GM13977 (cell line): Measurements from ENCODE around the gene ARHGEF28.

Experiments
- DNase-seq: peaks from one replicate; pipeline ENCODE4 v3.0.0; 2012; ENCODE audit warnings: low spot score
- in situ Hi-C: fragments of 300-500 bp; cut with MboI; formaldehyde crosslinking; loops from one replicate; pipeline ENCODE4 v1.12.0; 2022; ENCODE audit warnings: low sequenced_read_pairs, low pct_unique_long_range_greater_than_20kb, mixed read lengths, inconsistent platforms; ENCODE audit not compliant: unreplicated experiment
- TF ChIP-seq, protein P1 (sequence below): IDR thresholded peaks from 2 replicates; pipeline ENCODE4 v1.5.1; 2012; ENCODE audit warnings: mild to moderate bottlenecking, control low read depth; ENCODE audit not compliant: insufficient read depth; ENCODE audit errors: extremely low read depth, missing control alignments

ARHGEF28 gene

DNA sequence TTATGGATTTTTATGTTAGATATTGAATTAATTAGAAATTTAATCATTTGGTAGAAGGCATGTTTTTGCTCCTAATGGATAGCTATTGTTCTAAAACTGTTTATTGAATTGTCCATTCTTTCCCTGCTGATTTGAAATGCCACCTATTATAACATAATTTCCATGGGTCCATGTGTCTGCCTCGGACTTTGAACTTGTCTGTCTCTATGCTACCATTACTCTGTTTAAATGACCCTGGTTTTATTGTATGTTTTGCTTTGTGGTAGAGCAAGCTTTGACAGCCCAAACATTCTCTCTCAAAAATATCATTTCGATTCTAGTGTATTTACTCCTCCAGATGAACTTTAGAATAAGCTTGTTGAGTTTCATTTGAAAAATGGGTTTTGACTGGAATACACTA lies 120.6 kb downstream of the ARHGEF28 start:
- in situ Hi-C loops, result no loop called here
- DNase-seq, result no peak
- TF ChIP-seq, protein P1, sequence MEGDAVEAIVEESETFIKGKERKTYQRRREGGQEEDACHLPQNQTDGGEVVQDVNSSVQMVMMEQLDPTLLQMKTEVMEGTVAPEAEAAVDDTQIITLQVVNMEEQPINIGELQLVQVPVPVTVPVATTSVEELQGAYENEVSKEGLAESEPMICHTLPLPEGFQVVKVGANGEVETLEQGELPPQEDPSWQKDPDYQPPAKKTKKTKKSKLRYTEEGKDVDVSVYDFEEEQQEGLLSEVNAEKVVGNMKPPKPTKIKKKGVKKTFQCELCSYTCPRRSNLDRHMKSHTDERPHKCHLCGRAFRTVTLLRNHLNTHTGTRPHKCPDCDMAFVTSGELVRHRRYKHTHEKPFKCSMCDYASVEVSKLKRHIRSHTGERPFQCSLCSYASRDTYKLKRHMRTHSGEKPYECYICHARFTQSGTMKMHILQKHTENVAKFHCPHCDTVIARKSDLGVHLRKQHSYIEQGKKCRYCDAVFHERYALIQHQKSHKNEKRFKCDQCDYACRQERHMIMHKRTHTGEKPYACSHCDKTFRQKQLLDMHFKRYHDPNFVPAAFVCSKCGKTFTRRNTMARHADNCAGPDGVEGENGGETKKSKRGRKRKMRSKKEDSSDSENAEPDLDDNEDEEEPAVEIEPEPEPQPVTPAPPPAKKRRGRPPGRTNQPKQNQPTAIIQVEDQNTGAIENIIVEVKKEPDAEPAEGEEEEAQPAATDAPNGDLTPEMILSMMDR, result no peak

DNA sequence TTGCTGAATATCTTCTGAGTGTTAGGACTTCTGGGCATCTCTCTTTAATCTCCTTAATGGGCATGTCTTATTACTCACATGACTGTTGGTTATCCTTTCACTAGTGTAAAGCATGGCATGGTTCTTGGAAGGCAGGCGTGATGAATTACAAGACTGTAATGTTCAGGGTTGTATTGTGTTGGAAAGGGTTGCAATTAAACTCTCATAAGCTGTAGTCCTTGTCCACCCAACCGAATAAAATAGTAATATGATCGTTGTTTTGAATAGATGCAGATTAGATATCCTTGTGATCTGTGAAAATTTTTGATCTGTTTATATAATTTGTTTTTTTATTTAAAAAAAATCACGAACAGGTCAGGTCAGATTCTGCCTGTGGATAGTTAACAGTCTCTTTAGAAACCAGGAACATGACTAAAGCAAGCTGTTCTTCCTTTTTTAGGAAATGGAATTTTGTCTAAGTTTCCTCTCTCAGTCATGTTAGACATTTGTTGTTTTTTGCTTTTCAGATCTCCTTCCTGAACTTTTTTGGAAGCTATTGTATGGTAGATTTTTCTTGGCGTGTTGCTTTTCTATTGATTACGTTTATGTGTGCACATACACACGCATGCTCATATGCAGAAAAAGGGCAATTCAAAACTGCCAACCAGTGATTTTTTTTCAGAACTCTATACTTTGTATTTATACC lies 121.8 kb downstream of the ARHGEF28 start:
- no peak for DNase-seq
- TF ChIP-seq, protein P1, result no peak
- in situ Hi-C loops, result no loop called here

DNA sequence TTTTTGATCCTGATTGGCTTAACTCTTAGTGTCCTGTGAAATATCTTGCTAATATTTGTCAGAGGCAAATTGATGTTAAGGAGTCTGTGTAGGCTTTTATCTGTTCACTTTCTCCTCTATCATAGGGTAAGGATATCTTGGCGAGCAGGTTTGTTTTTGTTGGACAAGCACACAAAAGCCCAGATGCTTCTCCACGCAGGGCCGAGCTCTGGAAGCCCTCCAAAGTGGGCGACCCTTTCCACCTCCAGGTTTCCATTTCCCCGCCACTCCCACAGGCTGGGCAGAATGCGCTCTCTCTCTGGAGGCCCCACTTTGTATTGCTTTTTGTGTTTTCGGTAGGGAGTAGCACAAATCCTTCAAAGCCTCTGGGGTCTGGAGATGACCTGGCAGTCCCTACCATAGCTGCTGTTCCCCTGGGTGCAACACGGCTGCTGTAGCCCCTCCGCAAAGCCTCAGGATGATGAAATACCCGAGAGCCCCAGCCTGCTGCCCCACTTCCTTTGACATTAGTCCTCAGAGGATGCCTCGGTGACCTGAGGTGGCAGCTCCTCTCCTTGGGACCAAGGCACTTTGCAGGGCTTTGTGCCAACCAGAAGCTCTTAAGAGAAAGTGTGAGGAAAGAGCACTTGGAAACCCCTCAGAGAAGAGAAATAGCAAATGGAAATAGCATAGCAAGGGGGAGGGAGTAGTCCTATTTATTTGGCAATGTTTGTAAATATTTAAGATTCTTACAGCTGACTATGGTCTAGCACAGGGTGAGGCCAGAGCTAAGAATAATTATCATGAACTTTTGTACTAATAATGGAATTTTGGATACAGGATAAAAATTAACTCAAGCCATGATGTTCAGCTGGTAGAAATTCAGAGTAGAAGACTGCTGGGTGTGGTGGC lies 122.8 kb downstream of the ARHGEF28 start:
- TF ChIP-seq, protein P1, result no peak
- in situ Hi-C loops, result no loop called here

DNA sequence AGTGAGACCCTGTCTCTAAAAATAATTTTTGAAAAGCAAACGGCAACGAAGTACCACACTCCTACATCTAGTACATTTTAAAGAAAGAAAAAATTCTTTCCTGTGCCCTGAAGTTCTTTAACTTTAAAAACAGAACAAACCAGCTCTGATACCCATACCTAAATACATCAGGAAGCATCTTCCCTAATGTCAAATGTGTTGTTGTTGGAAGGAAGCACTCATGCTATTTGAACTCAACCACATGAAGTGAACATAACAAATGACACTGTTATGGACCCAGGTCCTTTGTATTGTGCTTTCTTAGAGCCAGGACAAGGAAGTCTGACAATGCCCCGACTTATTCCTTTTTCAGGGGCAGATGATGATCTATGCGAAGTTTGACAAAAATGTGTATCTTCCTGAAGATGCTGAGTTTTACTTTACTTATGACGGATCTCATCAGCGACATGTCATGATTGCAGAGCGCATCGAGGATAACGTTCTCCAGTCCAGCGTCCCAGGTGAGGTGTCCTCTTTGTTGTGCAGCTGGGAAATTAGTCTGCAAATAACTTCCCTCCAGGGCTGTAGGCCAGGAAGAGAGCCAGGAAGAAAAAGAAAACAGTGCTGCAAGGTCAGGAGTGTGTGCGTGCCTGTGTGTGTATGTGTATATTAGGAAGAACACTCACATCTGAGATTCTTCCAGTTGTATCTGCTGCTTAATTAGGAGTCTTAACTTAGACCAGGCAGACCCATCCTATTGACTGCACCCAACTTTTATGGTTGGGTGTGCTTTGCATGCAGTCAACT lies 123.7 kb downstream of the ARHGEF28 start:
- DNase-seq, result no peak
- in situ Hi-C loops, result no loop called here
- TF ChIP-seq, protein P1, result no peak

More for the DNA sequence above, 122.8 kb downstream of the ARHGEF28 start:
- no peak for DNase-seq

DNA sequence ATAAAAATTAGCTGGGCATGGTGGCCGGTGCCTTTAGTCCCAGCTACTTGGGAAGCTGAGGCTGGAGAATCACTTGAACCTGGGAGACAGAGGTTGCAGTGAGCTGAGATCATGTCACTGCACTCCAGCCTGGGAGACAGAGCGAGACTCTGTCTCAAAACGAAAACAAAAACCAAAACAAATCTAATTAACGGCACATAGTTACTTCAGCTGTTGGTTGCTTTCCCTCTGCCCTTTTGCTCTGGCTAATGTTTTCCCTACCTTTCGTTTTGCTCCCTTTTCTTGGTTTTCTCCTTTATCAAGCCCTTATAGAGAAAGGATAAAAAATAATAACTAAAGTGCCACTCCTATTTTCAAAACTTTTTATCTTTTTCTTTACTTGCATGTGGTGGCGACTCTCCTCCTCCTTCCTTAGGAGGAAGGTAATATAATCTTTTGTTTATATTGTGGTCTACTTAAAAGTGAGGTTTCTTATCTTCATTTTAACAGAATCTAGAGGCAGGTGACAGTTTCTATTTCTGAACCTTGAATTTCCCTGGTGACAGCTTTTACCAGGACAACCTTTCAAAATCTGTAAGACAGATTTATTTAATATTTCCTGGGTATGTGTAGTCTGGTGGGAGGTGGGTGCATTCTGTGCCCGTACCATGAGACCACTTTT lies 125.4 kb downstream of the ARHGEF28 start:
- in situ Hi-C loops, result no loop called here
- DNase-seq, result no peak
- TF ChIP-seq, protein P1, result no peak

DNA sequence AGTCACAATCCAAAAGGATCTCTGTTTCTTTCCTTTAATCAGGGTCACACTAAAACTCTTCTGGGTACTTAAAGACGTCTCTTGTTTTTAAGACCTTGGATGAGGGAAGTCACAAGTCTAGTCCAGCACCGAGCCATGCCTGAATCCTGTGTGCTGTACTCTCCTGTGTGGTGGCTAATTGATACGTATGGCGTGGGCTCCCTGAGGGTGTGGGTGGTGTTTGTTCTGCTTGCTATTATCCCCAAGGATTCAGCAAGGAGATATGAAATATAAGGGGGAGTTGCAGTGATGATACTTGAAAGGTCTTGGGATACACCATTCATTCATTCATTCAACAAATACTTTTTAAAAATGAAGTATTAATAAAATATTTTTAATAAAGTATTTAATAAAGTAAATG lies 128.3 kb downstream of the ARHGEF28 start:
- in situ Hi-C loops, result no loop called here
- DNase-seq, result no peak
- TF ChIP-seq, protein P1, result no peak
